MM.1S (cell line): Measurements from ENCODE around the gene MRPS2.
"Not testable (repeated sequence)": the region's sequence is repeated elsewhere in the genome, so short reads cannot be mapped to it uniquely, and the experiment has no call there.

Source experiments
- DNase-seq: peaks from one replicate; pipeline ENCODE4 v3.0.0-alpha.2; 2015
- H2AFZ ChIP-seq: fragments of 300-600 bp; sonication (generic); 2 replicates; pipeline ENCODE4 v1.6.0; 2016; ENCODE audit warnings: antibody characterized with exemption, low read length
- H3F3A ChIP-seq: fragments of 300-600 bp; sonication (generic); 2 replicates; pipeline ENCODE4 v1.6.1; 2016; ENCODE audit warnings: mild to moderate bottlenecking, antibody characterized with exemption, low read length, moderate library complexity, mixed read lengths; ENCODE audit not compliant: insufficient read depth
- H3K27ac ChIP-seq: fragments of 300-600 bp; sonication (generic); 2 replicates; pipeline ENCODE4 v1.5.1; 2016; ENCODE audit warnings: mild to moderate bottlenecking, low read length
- H3K27me3 ChIP-seq: fragments of 300-600 bp; sonication (generic); replicated peaks from 2 replicates; pipeline ENCODE4 v1.6.0; 2016; ENCODE audit warnings: low read length; ENCODE audit not compliant: insufficient read depth
- H3K36me3 ChIP-seq: fragments of 300-600 bp; sonication (generic); replicated peaks from 2 replicates; pipeline ENCODE4 v1.6.1; 2016; ENCODE audit warnings: mild to moderate bottlenecking, low read length, mixed read lengths; ENCODE audit not compliant: insufficient read depth
- H3K4me1 ChIP-seq: fragments of 300-600 bp; sonication (generic); 2 replicates; pipeline ENCODE4 v1.6.1; 2016; ENCODE audit warnings: low read length, mixed read lengths
- H3K4me2 ChIP-seq: fragments of 300-600 bp; sonication (generic); 2 replicates; pipeline ENCODE4 v1.6.0; 2016; ENCODE audit warnings: low read depth, low read length
- H3K4me3 ChIP-seq: fragments of 300-600 bp; sonication (generic); 2 replicates; pipeline ENCODE4 v1.5.1; 2016; ENCODE audit warnings: low read length, mixed read lengths
- H3K79me2 ChIP-seq: fragments of 300-600 bp; sonication (generic); 2 replicates; pipeline ENCODE4 v1.6.1; 2016; ENCODE audit warnings: mixed run types, low read length, mixed read lengths
- H3K9ac ChIP-seq: fragments of 300-600 bp; sonication (generic); 2 replicates; pipeline ENCODE4 v1.6.1; 2016; ENCODE audit warnings: low read length, mixed read lengths
- H3K9me2 ChIP-seq: fragments of 300-600 bp; sonication (generic); replicated peaks from 2 replicates; pipeline ENCODE4 v1.6.1; 2016; ENCODE audit warnings: mild to moderate bottlenecking, low read length, mixed read lengths; ENCODE audit not compliant: insufficient read depth
- H3K9me3 ChIP-seq: fragments of 300-600 bp; sonication (generic); replicated peaks from 2 replicates; pipeline ENCODE4 v1.6.1; 2016; ENCODE audit warnings: mild to moderate bottlenecking, low read length, mixed read lengths; ENCODE audit not compliant: insufficient read depth
- H4K20me1 ChIP-seq: fragments of 300-600 bp; sonication (generic); 2 replicates; pipeline ENCODE4 v1.6.1; 2016; ENCODE audit warnings: mild to moderate bottlenecking, low read length, moderate library complexity, mixed read lengths; ENCODE audit not compliant: insufficient read depth
- CTCF ChIP-seq: fragments of 300-600 bp; sonication (generic); IDR thresholded peaks from 2 replicates; pipeline ENCODE4 v1.5.1; 2016; ENCODE audit warnings: antibody characterized with exemption, low read length, mixed read lengths
- EZH2 ChIP-seq: fragments of 300-600 bp; sonication (generic); optimal IDR thresholded peaks from 2 replicates; pipeline ENCODE3; 2017; ENCODE audit warnings: low read depth, mild to moderate bottlenecking, antibody characterized with exemption, low read length, mixed read lengths
- EZH2phosphoT487 ChIP-seq: fragments of 300-600 bp; sonication (generic); IDR thresholded peaks from 2 replicates; pipeline ENCODE4 v1.6.1; 2018; ENCODE audit warnings: antibody characterized with exemption, low read length

The MRPS2 gene

GRCh38 chr9:135526089-135526729 lies 25.7 kb downstream of the MRPS2 start:
- DNase-seq, result no peak
- no peaks in the 10 kb centered on the region; the same call in 1 of the 2 replicates for H3K9me3 ChIP-seq
- H3K4me1 ChIP-seq, result no peaks in the 10 kb centered on the region
- H3K27me3 ChIP-seq, result no peaks in the 10 kb centered on the region; the same call in 1 of the 2 replicates
- no peak overlapping the region for H3K4me3 ChIP-seq
- H2AFZ ChIP-seq, result no peak overlapping the region
- no peak overlapping the region for H3K9ac ChIP-seq
- H3K27ac ChIP-seq, result no peak overlapping the region
- H3K4me2 ChIP-seq, result no peak overlapping the region
- no peaks in the 10 kb centered on the region for H3F3A ChIP-seq
- TF ChIP-seq EZH2 (no peak), CTCF (no peak), EZH2phosphoT487 (no peak)
- H3K36me3 ChIP-seq, result no peaks in the 10 kb centered on the region
- H4K20me1 ChIP-seq, result no peaks in the 10 kb centered on the region
- H3K79me2 ChIP-seq, result no peaks in the 10 kb centered on the region
- no peaks in the 10 kb centered on the region for H3K9me2 ChIP-seq

- Histone ChIP-seq H2AFZ (no peak overlapping the region), H3F3A (no peaks in the 10 kb centered on the region), H3K4me2 (no peak overlapping the region), H3K27ac (no peak overlapping the region), H3K79me2 (no peaks in the 10 kb centered on the region), H3K4me1 (no peaks in the 10 kb centered on the region), H3K4me3 (no peak overlapping the region), H3K27me3 (no peaks in the 10 kb centered on the region; the same call in 1 of the 2 replicates), H4K20me1 (no peaks in the 10 kb centered on the region), H3K9ac (no peak overlapping the region), H3K9me3 (no peaks in the 10 kb centered on the region; the same call in 1 of the 2 replicates), H3K9me2 (no peaks in the 10 kb centered on the region), H3K36me3 (no peaks in the 10 kb centered on the region)
- no peak for DNase-seq
- no peak for TF ChIP-seq EZH2
- TF ChIP-seq EZH2phosphoT487, result no peak
These were observed 26.5 kb downstream of the MRPS2 start for GRCh38 chr9:135526730-135527571.

GRCh38 chr9:135528842-135529435 lies 28.5 kb downstream of the MRPS2 start:
- DNase-seq, H3K4me2 ChIP-seq, H3K9me3 ChIP-seq: not testable (repeated sequence)

GRCh38 chr9:135530146-135530545 lies 29.7 kb downstream of the MRPS2 start:
- no peak overlapping the region for H3K9ac ChIP-seq

More at GRCh38 chr9:135528842-135529435, 28.5 kb downstream of the MRPS2 start:
- not testable (repeated sequence) for H3K27ac ChIP-seq, H3K79me2 ChIP-seq, H3K4me3 ChIP-seq, H2AFZ ChIP-seq, H3K4me1 ChIP-seq, H3K27me3 ChIP-seq, H3F3A ChIP-seq, H4K20me1 ChIP-seq, H3K9me2 ChIP-seq, H3K9ac ChIP-seq, H3K36me3 ChIP-seq

More at GRCh38 chr9:135530146-135530545, 29.7 kb downstream of the MRPS2 start:
- Histone ChIP-seq H3K9me2 (no peaks in the 10 kb centered on the region), H3K9me3 (no peaks in the 10 kb centered on the region; the same call in 1 of the 2 replicates), H3F3A (no peaks in the 10 kb centered on the region), H3K27ac (no peak overlapping the region), H3K27me3 (no peaks in the 10 kb centered on the region), H3K4me3 (no peak overlapping the region), H4K20me1 (no peaks in the 10 kb centered on the region), H3K79me2 (no peaks in the 10 kb centered on the region), H3K4me1 (no peaks in the 10 kb centered on the region), H2AFZ (no peak overlapping the region), H3K36me3 (no peaks in the 10 kb centered on the region), H3K4me2 (no peak overlapping the region)
- DNase-seq, result no peak
- no peak for TF ChIP-seq CTCF
- TF ChIP-seq EZH2phosphoT487, result no peak
- TF ChIP-seq EZH2, result no peak
